ENCODE data around the gene TTC7B. TPM values are rescaled to one million over a fixed set of nuclear protein-coding genes. Genes with fewer than 3 reads are reported as not detected.

Gene TTC7B
- polyA plus RNA-seq, 1 donor (not counting 4 experiments of a cell fraction or from before 2014, with no cell fraction given): 21.4 TPM

- DNase-seq (ENCODE audit: low read depth, low spot score): no peak
- Histone ChIP-seq H3K4me3 (ENCODE audit: control insufficient read depth in 2 of 3, extremely low read depth in 1 of 3, insufficient read depth in 2 of 3, low read depth in 1 of 3, low read length in 3 of 3) (no peak overlapping the region), H3K4me2 (ENCODE audit: control insufficient read depth, extremely low read depth, insufficient read depth, low read depth, low read length) (no peak overlapping the region), H4K20me1 (ENCODE audit: control insufficient read depth, extremely low read depth, insufficient read depth, low read length) (no peaks in the 10 kb centered on the region), H3K27me3 (ENCODE audit: control insufficient read depth, extremely low read depth, insufficient read depth, low read length) (no peaks in the 10 kb centered on the region), H3K4me1 (ENCODE audit: control insufficient read depth, extremely low read depth, insufficient read depth, low read length) (peaks cover 11% of the 10 kb centered on the region), H3K36me3 (ENCODE audit: control insufficient read depth in 2 of 2, extremely low read depth in 1 of 2, insufficient read depth in 2 of 2, low read length in 2 of 2) (peaks cover 3 to 6% of the 10 kb centered on the region in 2 experiments), H3K79me2 (ENCODE audit: control insufficient read depth, insufficient read depth, low read length) (no peaks in the 10 kb centered on the region), H3K9ac (ENCODE audit: control insufficient read depth, extremely low read depth, insufficient read depth, low read length) (no peak overlapping the region), H2AFZ (ENCODE audit: control insufficient read depth, low read length) (no peak overlapping the region), H3K27ac (ENCODE audit: control insufficient read depth, insufficient read depth, low read length) (no peak overlapping the region), H3K9me3 (ENCODE audit: control insufficient read depth, low read depth, low read length) (no peaks in the 10 kb centered on the region), H3K9me1 (ENCODE audit: control insufficient read depth, extremely low read depth, insufficient read depth, low read length) (no peaks in the 10 kb centered on the region)
- no peak for TF ChIP-seq EZH2 (IDR thresholded peaks at IDR 0.05; ENCODE audit: low read length)
- TF ChIP-seq, protein P1, sequence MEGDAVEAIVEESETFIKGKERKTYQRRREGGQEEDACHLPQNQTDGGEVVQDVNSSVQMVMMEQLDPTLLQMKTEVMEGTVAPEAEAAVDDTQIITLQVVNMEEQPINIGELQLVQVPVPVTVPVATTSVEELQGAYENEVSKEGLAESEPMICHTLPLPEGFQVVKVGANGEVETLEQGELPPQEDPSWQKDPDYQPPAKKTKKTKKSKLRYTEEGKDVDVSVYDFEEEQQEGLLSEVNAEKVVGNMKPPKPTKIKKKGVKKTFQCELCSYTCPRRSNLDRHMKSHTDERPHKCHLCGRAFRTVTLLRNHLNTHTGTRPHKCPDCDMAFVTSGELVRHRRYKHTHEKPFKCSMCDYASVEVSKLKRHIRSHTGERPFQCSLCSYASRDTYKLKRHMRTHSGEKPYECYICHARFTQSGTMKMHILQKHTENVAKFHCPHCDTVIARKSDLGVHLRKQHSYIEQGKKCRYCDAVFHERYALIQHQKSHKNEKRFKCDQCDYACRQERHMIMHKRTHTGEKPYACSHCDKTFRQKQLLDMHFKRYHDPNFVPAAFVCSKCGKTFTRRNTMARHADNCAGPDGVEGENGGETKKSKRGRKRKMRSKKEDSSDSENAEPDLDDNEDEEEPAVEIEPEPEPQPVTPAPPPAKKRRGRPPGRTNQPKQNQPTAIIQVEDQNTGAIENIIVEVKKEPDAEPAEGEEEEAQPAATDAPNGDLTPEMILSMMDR (optimal IDR thresholded peaks at IDR 0.05 in 1 of 3, IDR thresholded peaks at IDR 0.05 in 1 of 3, conservative IDR thresholded peaks at IDR 0.05 in 1 of 3; ENCODE audit: extremely low read depth in 1 of 3, insufficient read depth in 2 of 3, low read length in 3 of 3): no peak
- dilution Hi-C loops (cut with MboI; ENCODE audit: extremely low pct_ligation_motif_present, low sequenced_read_pairs): no loop called here
- FAIRE-seq: no peak
Observed at GRCh38 chr14:90655829-90656228, 160.4 kb downstream of the TTC7B start.

DNA sequence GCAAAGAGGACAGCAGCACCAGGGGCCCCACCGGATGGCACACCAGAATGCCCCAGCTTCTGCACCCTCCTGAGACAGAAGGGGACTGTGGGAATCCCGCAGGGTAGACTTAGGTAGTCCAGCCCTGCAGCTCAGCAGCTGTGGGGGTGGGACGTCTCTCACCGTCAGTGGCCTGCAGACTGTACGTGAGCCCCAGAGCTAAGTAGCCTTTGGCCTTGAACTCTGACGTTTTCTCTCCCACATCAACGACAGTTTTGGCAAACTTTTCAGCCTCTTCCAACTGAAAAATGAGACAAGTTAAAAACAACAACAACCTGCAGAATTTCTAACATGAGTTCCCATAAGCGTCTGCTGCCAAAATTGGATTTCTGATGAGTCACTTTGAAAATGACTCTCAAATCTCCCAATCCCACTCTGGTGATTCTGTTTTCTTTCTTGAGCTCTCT, 161.4 kb downstream of the TTC7B start:
- Histone ChIP-seq H2AFZ (ENCODE audit: control insufficient read depth, low read length) (no peak overlapping the region), H3K27me3 (ENCODE audit: control insufficient read depth, extremely low read depth, insufficient read depth, low read length) (no peaks in the 10 kb centered on the region), H3K9me3 (ENCODE audit: control insufficient read depth, low read depth, low read length) (no peaks in the 10 kb centered on the region), H3K36me3 (ENCODE audit: control insufficient read depth in 2 of 2, extremely low read depth in 1 of 2, insufficient read depth in 2 of 2, low read length in 2 of 2) (peaks cover 3 to 6% of the 10 kb centered on the region in 2 experiments), H3K79me2 (ENCODE audit: control insufficient read depth, insufficient read depth, low read length) (no peaks in the 10 kb centered on the region), H3K4me3 (ENCODE audit: control insufficient read depth in 2 of 3, extremely low read depth in 1 of 3, insufficient read depth in 2 of 3, low read depth in 1 of 3, low read length in 3 of 3) (no peak overlapping the region), H3K27ac (ENCODE audit: control insufficient read depth, insufficient read depth, low read length) (no peak overlapping the region), H3K9ac (ENCODE audit: control insufficient read depth, extremely low read depth, insufficient read depth, low read length) (no peak overlapping the region), H3K4me2 (ENCODE audit: control insufficient read depth, extremely low read depth, insufficient read depth, low read depth, low read length) (no peak overlapping the region), H3K4me1 (ENCODE audit: control insufficient read depth, extremely low read depth, insufficient read depth, low read length) (peaks cover 11% of the 10 kb centered on the region), H3K9me1 (ENCODE audit: control insufficient read depth, extremely low read depth, insufficient read depth, low read length) (no peaks in the 10 kb centered on the region), H4K20me1 (ENCODE audit: control insufficient read depth, extremely low read depth, insufficient read depth, low read length) (no peaks in the 10 kb centered on the region)
- no peak for DNase-seq (ENCODE audit: low read depth, low spot score)
- dilution Hi-C loops (cut with MboI; ENCODE audit: extremely low pct_ligation_motif_present, low sequenced_read_pairs): no loop called here
- FAIRE-seq: no peak
- TF ChIP-seq EZH2 (IDR thresholded peaks at IDR 0.05; ENCODE audit: low read length): no peak
- TF ChIP-seq, protein P1 (optimal IDR thresholded peaks at IDR 0.05 in 1 of 3, IDR thresholded peaks at IDR 0.05 in 1 of 3, conservative IDR thresholded peaks at IDR 0.05 in 1 of 3; ENCODE audit: extremely low read depth in 1 of 3, insufficient read depth in 2 of 3, low read length in 3 of 3): no peak

All from keratinocyte (primary cell).